IgD-negative memory B cell (primary cell): Measurements from ENCODE around the gene TCF7L2. TPM values are rescaled to one million over a fixed set of nuclear protein-coding genes. Genes with fewer than 3 reads are reported as not detected.
"Not testable (repeated sequence)": the region's sequence is repeated elsewhere in the genome, so short reads cannot be mapped to it uniquely, and the experiment has no call there.

Experiments used
- H3K27ac Mint-ChIP-seq, 3 donors: one replicate each; pipeline ENCODE4 v1.8.0; 2020 to 2022; ENCODE audit warnings: mild to moderate bottlenecking in 3 of 3, mixed read lengths in 3 of 3, moderate library complexity in 1 of 3
- H3K27me3 Mint-ChIP-seq: one replicate; pipeline ENCODE4 v1.8.0; 2021; ENCODE audit warnings: mixed read lengths
- H3K36me3 Mint-ChIP-seq: one replicate; pipeline ENCODE4 v1.8.0; 2020; ENCODE audit warnings: mild to moderate bottlenecking, mixed read lengths
- H3K4me1 Mint-ChIP-seq, 3 donors: one replicate each; pipeline ENCODE4 v1.8.0; 2020 to 2022; ENCODE audit warnings: mixed read lengths in 3 of 3, mild to moderate bottlenecking in 1 of 3
- H3K4me3 Mint-ChIP-seq, 4 donors: one replicate each; pipeline ENCODE4 v1.8.0; 2020 to 2022; ENCODE audit warnings: mild to moderate bottlenecking in 4 of 4, mixed read lengths in 4 of 4, moderate library complexity in 3 of 4
- H3K9me3 Mint-ChIP-seq, 3 donors: one replicate each; pipeline ENCODE4 v1.8.0; 2020 to 2021; ENCODE audit warnings: mixed read lengths in 3 of 3, mild to moderate bottlenecking in 1 of 3
- polyA plus RNA-seq: library from polyadenylated mRNA; unstranded; fragments of 300-500 nt; fragmentation: Illumina TruSeq; gene quantifications from one replicate; pipeline ENCODE4 v1.2.3, GENCODE V29; 2021

TCF7L2 gene
- polyA plus RNA-seq, 1 donor from 2014 or later = 0.43 TPM

DNA sequence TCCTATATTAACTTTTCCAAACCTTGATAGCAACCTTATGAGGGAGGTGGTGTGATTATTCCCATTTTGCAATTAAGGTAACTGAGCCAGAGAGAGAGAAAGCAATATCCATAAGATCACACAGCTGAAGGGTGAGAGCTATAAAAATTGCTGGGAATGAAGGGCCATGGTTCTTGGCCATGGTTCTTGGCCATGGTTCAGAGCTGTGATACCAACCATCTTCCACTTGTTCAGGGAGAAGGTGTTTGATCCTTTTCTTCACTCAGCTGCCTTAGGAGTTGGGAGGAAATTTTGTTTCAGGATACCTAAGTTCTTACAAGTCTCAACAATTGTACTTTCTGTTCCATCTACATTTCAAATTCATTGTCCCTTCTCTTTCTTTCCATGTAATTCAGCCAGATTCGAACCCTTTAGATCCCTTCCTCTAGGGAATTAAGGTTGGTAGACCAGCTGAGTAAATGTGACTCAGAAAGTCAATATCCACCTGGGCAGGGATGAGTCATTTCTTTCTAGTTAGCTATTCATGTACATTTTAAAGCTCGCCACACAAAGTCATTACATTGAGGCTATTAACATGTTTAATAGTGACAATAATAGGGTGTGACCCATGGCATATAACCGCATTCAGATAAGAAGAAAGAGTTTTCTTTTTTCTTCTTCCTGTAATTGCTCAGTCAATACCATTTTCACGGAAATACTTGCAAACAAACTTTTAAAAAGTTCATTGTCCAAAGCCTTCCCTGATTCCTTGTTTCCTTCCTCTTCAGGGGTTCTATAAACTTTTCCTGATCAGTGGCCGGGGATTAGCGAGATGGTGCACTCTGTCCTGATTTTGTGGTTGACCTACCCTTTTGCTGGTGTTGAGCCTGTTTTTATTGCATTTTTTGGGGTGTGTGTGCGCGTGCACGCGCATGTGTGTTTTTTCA is 143.4 kb downstream of the TCF7L2 start:
- peaks cover 4 to 21% (median 10%) of the 10 kb centered on the region in 3 donors for H3K9me3 Mint-ChIP-seq
- H3K4me1 Mint-ChIP-seq = peaks cover 9 to 14% (median 11%) of the 10 kb centered on the region in 3 donors
- H3K4me3 Mint-ChIP-seq = peak overlapping the region in 1 of 4 donors; percentile 72
- peaks cover 14% of the 10 kb centered on the region for H3K27me3 Mint-ChIP-seq
- peaks cover 2% of the 10 kb centered on the region for H3K36me3 Mint-ChIP-seq
- H3K27ac Mint-ChIP-seq = no peak overlapping the region

DNA sequence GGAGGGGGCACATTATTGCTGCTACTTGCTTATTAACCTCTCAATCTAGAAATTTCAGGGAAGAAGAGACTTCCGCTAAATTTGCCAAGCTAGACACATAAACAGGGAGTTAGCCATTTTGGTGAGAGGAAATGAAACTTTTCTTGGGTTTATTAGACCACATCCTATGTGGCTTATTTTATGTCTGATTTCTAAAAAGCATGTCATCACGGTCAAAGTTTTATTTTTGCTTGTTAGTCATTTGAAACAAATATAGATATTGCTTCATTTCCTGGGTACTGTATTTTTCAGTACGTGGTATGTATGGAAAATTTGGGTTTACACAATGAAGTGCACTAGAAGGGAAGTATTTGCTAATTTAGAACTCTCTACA is 144.1 kb downstream of the TCF7L2 start:
- H3K9me3 Mint-ChIP-seq = peaks cover 4 to 20% (median 10%) of the 10 kb centered on the region in 3 donors
- peaks cover 12% of the 10 kb centered on the region for H3K27me3 Mint-ChIP-seq
- H3K4me1 Mint-ChIP-seq = peaks cover 9 to 14% (median 11%) of the 10 kb centered on the region in 3 donors
- peak overlapping the region in 1 of 4 donors; percentile 23 for H3K4me3 Mint-ChIP-seq
- peaks cover 2% of the 10 kb centered on the region for H3K36me3 Mint-ChIP-seq
- no peak overlapping the region for H3K27ac Mint-ChIP-seq

DNA sequence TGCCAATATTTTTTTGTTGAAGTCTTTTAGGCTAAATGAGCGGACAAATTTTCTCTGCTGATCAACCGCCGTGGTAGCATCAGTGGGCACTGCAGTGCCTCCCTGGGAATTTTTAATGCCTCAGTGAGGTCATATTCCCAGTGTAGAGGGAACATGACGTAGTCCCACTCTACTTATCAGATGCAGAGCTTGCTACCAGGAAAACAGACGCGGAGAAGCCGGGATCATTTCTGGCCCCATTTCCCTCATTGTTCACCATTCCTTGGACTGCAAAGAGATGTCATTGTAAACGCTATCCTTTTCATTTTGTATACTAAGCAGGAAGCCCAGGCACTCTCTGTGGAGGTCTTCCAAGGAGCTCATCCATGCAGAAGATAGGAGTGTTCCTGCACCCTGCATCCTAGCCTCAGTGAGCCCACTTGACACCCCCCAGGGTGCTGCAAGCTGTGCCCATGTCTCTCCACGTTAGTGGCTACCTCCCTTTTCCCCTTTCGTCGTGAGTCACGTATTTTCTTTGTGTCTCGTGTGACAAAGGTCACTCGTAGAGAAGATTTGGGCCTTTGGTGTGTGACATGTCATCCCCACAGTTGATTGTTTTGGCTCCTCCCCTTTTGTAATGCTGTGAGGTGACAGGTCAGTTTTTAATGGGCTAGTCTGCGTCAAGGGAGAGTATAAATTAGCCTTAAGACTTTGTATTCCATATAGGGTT is 145.5 kb downstream of the TCF7L2 start:
- Mint-ChIP-seq H3K4me1 (peaks cover 9 to 14% (median 11%) of the 10 kb centered on the region in 3 donors), H3K27me3 (peaks cover 10% of the 10 kb centered on the region), H3K4me3 (peak overlapping the region in 1 of 4 donors; percentile 10), H3K9me3 (peaks cover 4 to 15% (median 10%) of the 10 kb centered on the region in 3 donors), H3K27ac (peak overlapping the region in 1 of 3 donors; percentile 92), H3K36me3 (peaks cover 2% of the 10 kb centered on the region)

DNA sequence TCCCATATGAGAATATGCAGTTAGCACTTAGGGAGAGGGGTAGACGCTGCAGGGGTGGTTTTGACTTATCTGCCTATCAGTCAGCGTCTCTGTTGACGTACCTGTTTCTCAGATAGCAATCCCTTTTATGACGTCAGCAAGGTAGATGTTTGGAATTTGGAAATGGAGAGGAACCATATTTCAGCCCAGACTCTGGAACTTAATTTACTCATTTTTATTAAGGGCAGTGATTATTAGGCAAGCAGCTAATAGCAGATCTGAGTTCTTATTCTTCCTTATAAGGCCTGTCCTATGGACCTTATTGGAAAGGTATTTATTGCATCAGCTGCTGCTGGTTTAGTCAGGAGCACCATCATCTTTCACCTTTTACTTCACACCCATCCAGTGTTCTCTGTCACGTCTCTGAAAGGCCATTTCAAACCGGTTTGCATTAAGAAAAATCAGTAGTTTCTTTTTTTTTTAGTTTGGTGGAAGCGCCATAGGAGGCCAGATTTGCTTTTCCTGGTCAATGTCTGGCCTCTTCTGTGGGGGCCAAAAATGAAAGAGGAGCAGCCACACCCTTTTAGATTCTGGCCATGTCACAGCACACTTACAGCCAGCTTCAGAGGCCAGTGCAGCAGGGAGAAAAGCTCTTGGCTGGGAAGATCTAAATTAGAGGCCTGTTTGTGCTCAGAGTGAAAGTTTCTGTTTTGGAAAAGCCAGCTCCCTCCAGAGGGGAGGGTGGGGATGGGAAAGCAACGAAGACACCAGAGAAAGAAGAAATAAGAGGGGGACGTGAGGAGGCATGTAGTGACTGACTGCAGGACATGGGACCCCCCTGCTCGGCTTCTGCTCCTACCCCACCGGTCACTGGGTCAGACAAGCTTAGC is 146.3 kb downstream of the TCF7L2 start:
- H3K27me3 Mint-ChIP-seq = peaks cover 10% of the 10 kb centered on the region
- H3K27ac Mint-ChIP-seq = peak overlapping the region in 1 of 3 donors; percentile 92
- H3K4me1 Mint-ChIP-seq = peaks cover 9 to 14% (median 11%) of the 10 kb centered on the region in 3 donors
- peaks cover 4 to 13% (median 10%) of the 10 kb centered on the region in 3 donors for H3K9me3 Mint-ChIP-seq
- H3K4me3 Mint-ChIP-seq = peak overlapping the region in 1 of 4 donors; percentile 10
- peaks cover 2% of the 10 kb centered on the region for H3K36me3 Mint-ChIP-seq

DNA sequence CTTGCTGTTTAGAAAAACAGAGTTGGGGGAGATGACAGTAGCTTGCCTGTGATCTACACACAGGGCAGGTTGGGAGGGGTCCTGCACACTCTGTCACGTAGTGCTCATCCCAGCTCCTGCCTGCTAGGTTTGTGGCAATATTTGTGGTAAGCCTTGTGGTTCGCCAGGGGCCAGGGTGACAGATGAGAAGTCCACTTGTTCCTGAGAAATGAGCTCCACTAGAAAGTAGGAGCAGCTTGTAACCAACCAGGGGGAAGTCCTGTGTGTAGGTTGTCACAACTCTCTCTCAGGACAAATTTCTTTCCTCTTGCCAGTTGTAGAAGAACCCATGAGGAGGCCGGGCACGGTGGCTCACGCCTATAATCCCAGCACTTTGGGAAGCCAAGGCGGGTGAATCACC is 147.0 kb downstream of the TCF7L2 start:
- Mint-ChIP-seq H3K27ac (no peak overlapping the region), H3K27me3 (peaks cover 7% of the 10 kb centered on the region), H3K4me1 (peaks cover 9 to 14% (median 11%) of the 10 kb centered on the region in 3 donors), H3K36me3 (peaks cover 2% of the 10 kb centered on the region), H3K4me3 (no peak overlapping the region), H3K9me3 (peaks cover 5 to 13% (median 10%) of the 10 kb centered on the region in 3 donors)

DNA sequence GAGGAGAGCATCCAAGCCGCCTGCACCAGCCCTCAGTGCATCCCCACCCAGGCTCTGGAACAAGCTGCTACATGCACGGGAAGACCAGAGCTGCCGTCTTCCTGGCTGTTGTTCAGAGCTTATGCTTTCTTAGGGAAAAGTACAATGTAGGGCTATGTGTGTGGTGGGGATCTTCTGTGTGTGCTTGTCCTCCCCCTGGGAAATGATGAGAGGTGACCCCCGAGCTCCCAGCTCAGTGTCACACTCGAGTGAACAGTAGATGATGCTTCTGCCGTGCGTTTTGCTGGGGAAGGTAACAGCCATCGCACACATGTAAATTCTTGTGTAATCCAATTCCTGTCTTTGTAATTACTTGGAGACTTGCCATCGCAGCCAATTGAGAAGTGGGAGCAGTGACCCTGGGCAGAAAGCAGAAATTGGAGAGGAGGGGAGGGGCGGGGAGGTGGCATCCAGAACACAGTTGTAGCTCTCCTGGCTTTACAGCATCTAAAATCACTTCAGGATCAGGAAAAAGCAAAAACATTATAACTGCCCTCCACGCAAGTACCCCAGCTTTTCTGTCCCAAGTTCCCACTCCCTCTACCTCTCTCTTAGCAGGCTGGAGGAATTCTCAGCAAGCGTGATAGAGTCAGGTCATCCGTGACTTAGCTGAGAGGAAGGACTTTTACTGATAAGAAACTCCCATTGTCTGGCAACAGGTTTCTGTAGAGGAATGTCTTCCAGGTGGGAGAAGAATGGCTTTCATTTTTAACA is 149.6 kb downstream of the TCF7L2 start:
- Mint-ChIP-seq H3K9me3 (peaks cover 0 to 1% (median under 1%) of the 10 kb centered on the region in 3 donors), H3K27me3 (peaks cover 7% of the 10 kb centered on the region), H3K4me1 (peaks cover 0 to 1% (median under 1%) of the 10 kb centered on the region in 3 donors), H3K4me3 (no peak overlapping the region), H3K36me3 (peaks cover 2% of the 10 kb centered on the region), H3K27ac (no peak overlapping the region)

DNA sequence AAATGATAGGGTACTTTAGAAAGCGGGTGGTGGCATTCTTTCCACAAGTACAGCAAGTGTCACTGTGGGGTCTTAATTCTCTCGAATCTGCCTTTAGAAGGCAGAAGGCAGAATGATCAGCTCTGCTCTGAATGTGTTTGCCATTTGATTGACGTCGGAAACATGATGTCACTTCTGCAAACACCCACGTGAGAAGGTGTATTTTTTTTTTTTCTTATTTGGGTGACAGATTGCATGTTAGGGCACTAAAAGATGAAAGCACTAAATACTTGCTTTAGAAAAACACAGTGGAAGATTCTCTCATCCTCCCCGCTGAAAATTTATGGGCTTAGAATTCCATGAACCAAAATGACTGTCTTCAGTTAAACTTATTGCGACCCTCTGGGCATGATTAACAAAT is 150.2 kb downstream of the TCF7L2 start:
- H3K36me3 Mint-ChIP-seq = peaks cover 2% of the 10 kb centered on the region
- H3K27ac Mint-ChIP-seq = no peak overlapping the region
- H3K27me3 Mint-ChIP-seq = peaks cover 7% of the 10 kb centered on the region
- peaks cover 0 to 1% (median 0%) of the 10 kb centered on the region in 3 donors for H3K9me3 Mint-ChIP-seq
- H3K4me1 Mint-ChIP-seq = no peaks in the 10 kb centered on the region
- no peak overlapping the region for H3K4me3 Mint-ChIP-seq

DNA sequence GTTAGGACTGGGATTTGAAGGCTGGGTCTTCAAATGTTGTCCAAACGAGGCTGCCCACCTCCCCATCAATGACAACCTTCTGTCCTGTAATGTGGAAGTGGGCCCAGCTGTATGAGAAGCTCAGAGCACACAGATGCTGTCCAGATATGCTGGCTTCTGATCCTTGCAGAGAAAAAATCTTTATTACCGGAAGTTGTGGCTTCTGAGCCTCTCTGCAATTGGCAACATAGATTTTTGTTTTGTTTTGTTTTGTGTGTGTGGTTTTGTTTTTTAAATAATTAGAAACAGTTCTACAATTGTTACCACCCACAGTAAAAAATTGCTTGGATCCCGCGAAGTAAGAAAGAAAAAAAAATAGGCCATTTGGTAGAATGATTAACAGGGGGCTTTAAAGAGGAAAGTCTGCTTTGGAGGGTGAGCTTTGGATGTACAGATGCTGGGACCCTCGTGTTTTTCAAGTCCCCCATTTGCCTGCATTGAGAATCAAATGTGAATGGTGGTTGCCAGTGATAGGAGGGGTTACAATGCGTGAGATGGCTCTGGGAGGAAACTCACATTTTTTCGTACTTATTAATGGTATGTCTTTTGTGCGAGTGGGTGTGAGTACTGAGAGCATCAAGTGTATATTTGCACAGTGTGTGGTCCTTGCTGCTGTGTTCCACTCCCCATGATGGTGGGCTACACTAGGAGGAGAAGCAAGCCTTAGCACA is 153.2 kb downstream of the TCF7L2 start:
- H3K4me3 Mint-ChIP-seq = no peak overlapping the region
- no peak overlapping the region for H3K27ac Mint-ChIP-seq
- H3K9me3 Mint-ChIP-seq = peaks cover 0 to 1% (median 0%) of the 10 kb centered on the region in 3 donors
- H3K36me3 Mint-ChIP-seq = no peaks in the 10 kb centered on the region
- H3K27me3 Mint-ChIP-seq = peaks cover 4% of the 10 kb centered on the region
- no peaks in the 10 kb centered on the region for H3K4me1 Mint-ChIP-seq

DNA sequence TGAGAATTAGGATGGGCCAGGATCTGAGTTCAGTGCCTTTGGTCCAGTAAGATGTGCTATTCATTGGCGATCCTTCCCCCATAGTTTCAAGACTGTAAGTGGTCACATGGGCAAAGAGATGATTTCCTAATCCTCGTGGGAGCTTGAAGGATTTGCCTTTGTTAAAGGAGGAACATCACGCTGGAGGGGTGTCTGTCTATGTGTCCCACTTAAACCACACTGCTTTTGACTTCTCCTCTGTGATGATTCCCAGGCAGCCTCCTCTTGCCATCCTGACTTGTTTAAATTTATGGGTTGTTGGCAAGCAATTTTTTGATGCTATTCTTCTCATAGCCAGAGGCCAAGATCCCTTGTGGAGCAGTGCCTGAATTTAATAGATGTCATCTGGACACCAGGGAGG is 154.0 kb downstream of the TCF7L2 start:
- Mint-ChIP-seq H3K27ac (no peak overlapping the region), H3K9me3 (peaks cover 0 to 3% (median 1%) of the 10 kb centered on the region in 3 donors), H3K36me3 (no peaks in the 10 kb centered on the region), H3K4me1 (no peaks in the 10 kb centered on the region), H3K27me3 (peaks cover 9% of the 10 kb centered on the region), H3K4me3 (no peak overlapping the region)

DNA sequence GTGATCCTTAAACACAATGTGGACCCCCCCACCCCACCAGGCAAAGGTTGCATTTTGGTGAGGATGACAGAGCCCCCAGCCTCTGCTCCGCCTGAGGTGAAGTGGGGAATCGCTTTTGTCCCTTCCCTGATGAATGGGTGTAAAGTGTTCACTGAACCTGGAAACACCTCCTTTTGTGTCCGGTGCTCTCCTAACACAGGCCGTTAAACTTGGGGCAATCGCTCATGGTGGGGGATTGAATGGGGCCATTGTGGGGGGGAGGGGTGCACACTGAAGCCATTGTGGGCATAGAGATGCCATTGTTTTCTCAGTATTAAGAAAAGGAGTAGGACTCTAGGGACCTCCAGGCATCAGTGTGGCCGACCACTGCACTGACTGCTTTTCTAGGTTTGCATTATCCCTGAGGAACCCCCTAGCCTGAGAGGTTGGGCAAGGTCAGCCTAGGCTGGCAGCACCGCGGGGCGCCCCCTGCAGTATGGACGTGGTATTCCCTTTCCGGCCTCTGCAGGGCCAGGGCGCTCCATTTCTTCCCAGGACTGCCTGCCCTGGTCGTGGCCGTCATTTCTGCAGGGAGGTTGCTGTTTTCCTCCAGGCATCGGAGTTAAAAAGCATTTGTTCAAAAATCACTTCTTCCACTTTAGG is 158.3 kb downstream of the TCF7L2 start:
- Mint-ChIP-seq H3K4me1 (no peaks in the 10 kb centered on the region), H3K27ac (no peak overlapping the region), H3K27me3 (peaks cover 13% of the 10 kb centered on the region), H3K36me3 (no peaks in the 10 kb centered on the region), H3K9me3 (peaks cover 0 to 4% (median 0%) of the 10 kb centered on the region in 3 donors), H3K4me3 (no peak overlapping the region)

DNA sequence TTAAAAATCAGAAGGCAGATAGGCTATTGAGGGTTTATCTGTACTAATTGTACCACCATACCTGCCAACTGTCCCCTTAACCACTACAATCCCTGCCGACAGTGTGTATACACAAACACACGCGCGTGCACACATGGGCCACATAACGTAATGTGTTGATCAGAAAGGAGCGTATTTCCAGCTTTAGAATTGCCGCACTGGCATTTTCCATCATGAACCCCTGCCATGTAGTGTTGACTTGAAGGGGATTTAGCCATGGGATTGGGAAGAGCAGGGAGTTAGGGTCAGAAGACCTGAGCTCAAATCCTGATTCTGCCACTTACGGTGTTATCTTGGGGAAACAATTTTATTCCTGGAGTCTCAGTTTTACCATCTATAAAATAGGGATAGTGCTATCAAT is 158.9 kb downstream of the TCF7L2 start:
- Mint-ChIP-seq H3K27me3 (peaks cover 13% of the 10 kb centered on the region), H3K36me3 (no peaks in the 10 kb centered on the region), H3K4me3 (no peak overlapping the region), H3K27ac (peak overlapping the region in 1 of 3 donors; percentile 13), H3K9me3 (peaks cover 0 to 4% (median 0%) of the 10 kb centered on the region in 3 donors), H3K4me1 (no peaks in the 10 kb centered on the region)

DNA sequence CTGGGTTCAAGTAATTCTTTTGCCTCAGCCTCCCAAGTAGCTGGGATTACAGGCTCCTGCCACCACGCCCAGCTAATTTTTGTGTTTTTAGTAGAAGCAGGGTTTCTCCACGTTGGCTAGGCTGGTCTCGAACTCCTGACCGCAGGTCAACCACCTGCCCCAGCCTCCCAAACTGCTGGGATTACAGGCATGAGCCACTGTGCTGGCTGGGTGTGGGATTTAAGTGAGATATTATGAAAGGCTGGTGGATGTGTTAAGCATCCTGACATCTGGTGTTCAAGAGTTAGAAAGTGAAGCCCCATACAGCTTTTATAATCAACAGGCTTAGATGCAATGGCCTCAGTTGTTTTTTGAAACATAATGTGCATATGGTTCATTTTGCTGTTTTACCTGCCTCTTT is 159.4 kb downstream of the TCF7L2 start:
- H3K36me3 Mint-ChIP-seq, H3K4me1 Mint-ChIP-seq, H3K9me3 Mint-ChIP-seq, H3K4me3 Mint-ChIP-seq, H3K27ac Mint-ChIP-seq: not testable (repeated sequence)
- H3K27me3 Mint-ChIP-seq = peaks cover 13% of the 10 kb centered on the region

DNA sequence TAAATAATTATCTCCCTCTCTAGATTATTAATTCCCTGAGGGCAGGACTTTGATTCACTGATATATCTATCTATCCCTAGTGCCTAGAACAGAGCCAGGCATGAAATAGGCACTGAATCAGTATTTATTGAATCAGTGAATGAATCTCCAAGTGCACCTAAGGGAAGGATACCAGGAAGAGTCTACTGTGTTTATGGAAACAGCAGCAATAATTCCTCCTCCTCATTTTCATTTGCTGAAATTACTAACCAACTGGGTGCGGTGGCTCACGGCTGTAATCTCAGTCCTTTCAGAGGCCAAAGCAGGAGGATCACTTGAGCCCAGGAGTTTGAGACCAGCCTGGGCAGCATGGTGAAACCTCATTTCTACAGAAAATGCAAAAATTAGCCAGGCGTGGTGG is 161.2 kb downstream of the TCF7L2 start:
- peaks cover 16% of the 10 kb centered on the region for H3K27me3 Mint-ChIP-seq
- H3K27ac Mint-ChIP-seq = no peak overlapping the region
- no peaks in the 10 kb centered on the region for H3K36me3 Mint-ChIP-seq
- no peak overlapping the region for H3K4me3 Mint-ChIP-seq
- H3K9me3 Mint-ChIP-seq = peaks cover 0 to 4% (median 0%) of the 10 kb centered on the region in 3 donors
- no peaks in the 10 kb centered on the region for H3K4me1 Mint-ChIP-seq
